HEK293 (cell line): ENCODE measurements around the gene SLCO6A1.

Experiments
- CTCF ChIP-seq: fragments of 450-650 bp; formaldehyde crosslinking; IDR thresholded peaks from 2 replicates; pipeline ENCODE4 v1.5.1; 2016; ENCODE audit warnings: missing biosample characterization, missing genetic modification characterization
- GLI4 ChIP-seq: fragments of 450-650 bp; formaldehyde crosslinking; IDR thresholded peaks from 2 replicates; pipeline ENCODE4 v1.5.1; 2016; ENCODE audit warnings: missing biosample characterization, missing genetic modification characterization
- KLF1 ChIP-seq: fragments of 450-650 bp; formaldehyde crosslinking; IDR thresholded peaks from 2 replicates; pipeline ENCODE4 v1.5.1; 2016; ENCODE audit warnings: missing biosample characterization, missing genetic modification characterization
- SALL2 ChIP-seq: fragments of 450-650 bp; formaldehyde crosslinking; IDR thresholded peaks from 2 replicates; pipeline ENCODE4 v1.5.0; 2017; ENCODE audit warnings: missing biosample characterization, mild to moderate bottlenecking, missing genetic modification characterization, borderline replicate concordance
- ZNF24 ChIP-seq: fragments of 450-650 bp; formaldehyde crosslinking; IDR thresholded peaks from 2 replicates; pipeline ENCODE4 v1.5.1; 2016; ENCODE audit warnings: missing biosample characterization, missing genetic modification characterization
- ZNF274 ChIP-seq, 2 experiments: fragments of 200-500 bp in 1 of 2; fragments of 450-650 bp in 1 of 2; sonication (Bioruptor generic) in 1 of 2; formaldehyde crosslinking in 1 of 2; IDR thresholded peaks; 2 replicates each; pipeline versions ENCODE4 v1.5.1 to v1.6.1; 2014 to 2016; ENCODE audit warnings: borderline replicate concordance in 1 of 2, inconsistent platforms in 1 of 2, low read length in 1 of 2, missing biosample characterization in 1 of 2, missing genetic modification characterization in 1 of 2

DNA sequence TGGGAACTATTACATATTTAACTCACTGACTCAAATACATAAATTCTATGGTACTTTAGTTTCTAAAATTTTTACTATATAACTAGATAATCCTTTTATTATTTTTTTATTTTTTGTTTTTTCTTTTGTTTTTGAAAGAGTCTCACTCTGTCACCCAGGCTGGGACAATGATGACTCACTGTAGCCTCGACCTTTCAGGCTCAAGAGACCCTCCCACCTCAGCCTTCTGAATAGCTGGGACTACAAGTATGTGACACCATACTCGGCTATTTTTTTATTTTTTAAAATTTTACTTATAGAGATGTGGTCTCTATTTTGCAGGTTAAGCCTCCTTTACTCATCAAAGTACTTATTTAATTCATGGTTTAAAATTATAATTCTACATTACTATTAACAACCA is 110.6 kb downstream of the SLCO6A1 start:
- no peak for TF ChIP-seq KLF1 (tag by site-specific recombination)
- no peak for TF ChIP-seq CTCF (tag by site-specific recombination)
- TF ChIP-seq ZNF24 (tag by site-specific recombination): no peak
- TF ChIP-seq SALL2 (tag by site-specific recombination): no peak
- no peak for TF ChIP-seq GLI4 (tag by site-specific recombination)
- no peak for TF ChIP-seq ZNF274 (IDR thresholded peaks at IDR 0.05; ENCODE audit: low read length)
- TF ChIP-seq ZNF274 (tag by site-specific recombination; IDR thresholded peaks at IDR 0.05; ENCODE audit: borderline replicate concordance): no peak
